ENCODE results near the gene DPEP2NB.

DNA sequence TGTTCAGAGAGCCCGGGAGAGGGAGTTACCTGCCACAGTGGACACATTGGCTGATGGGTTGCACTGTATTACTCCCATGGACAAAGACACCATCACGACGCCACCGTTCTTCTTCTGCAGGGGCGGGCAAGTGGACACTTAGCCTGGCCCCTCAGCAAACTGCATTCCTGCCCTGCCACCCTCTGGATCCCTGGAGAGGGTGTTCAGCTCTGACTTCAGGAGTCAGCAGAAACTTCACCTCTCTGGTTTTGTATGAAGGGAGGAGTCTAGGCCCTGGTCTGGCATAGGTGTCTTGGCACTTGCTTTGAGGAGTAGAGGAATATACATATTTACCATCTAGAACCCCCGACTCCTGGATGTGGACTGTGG is 25.7 kb downstream of the DPEP2NB start:
- TF ChIP-seq, protein P1, sequence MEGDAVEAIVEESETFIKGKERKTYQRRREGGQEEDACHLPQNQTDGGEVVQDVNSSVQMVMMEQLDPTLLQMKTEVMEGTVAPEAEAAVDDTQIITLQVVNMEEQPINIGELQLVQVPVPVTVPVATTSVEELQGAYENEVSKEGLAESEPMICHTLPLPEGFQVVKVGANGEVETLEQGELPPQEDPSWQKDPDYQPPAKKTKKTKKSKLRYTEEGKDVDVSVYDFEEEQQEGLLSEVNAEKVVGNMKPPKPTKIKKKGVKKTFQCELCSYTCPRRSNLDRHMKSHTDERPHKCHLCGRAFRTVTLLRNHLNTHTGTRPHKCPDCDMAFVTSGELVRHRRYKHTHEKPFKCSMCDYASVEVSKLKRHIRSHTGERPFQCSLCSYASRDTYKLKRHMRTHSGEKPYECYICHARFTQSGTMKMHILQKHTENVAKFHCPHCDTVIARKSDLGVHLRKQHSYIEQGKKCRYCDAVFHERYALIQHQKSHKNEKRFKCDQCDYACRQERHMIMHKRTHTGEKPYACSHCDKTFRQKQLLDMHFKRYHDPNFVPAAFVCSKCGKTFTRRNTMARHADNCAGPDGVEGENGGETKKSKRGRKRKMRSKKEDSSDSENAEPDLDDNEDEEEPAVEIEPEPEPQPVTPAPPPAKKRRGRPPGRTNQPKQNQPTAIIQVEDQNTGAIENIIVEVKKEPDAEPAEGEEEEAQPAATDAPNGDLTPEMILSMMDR (IDR thresholded peaks at IDR 0.05): no peak
- TF ChIP-seq POLR2A (IDR thresholded peaks at IDR 0.05): no peak
